Endothelial cell of umbilical vein (primary cell): ENCODE data around the gene TTBK1. TPM values are rescaled to one million over a fixed set of nuclear protein-coding genes. Genes with fewer than 3 reads are reported as not detected.

Experiments
- BruUV-seq: library from RNA; stranded (reverse); fragments of 400-500 nt; replicated peaks from 2 replicates; lab custom pipeline; 2021; lab: Mats Ljungman, UMichigan
- CTCF ChIA-PET: fragments of 300-600, 350-600 bp; sonication (Branson Sonifier 250); formaldehyde crosslinking; loops from one replicate; lab custom pipeline; 2021; ENCODE audit warnings: antibody characterized with exemption, inconsistent platforms; lab: Charles Lee
- POLR2A ChIA-PET: fragments of 300-600, 350-600 bp; sonication (Branson Sonifier 250); formaldehyde crosslinking; loops from one replicate; lab custom pipeline; 2021; ENCODE audit warnings: antibody characterized with exemption, inconsistent platforms; lab: Charles Lee
- DNase-seq: peaks from one replicate; pipeline ENCODE4 v3.0.0-alpha.2; 2011; ENCODE audit warnings: low read depth, low spot score
- FAIRE-seq: peaks from 2 replicates; lab custom pipeline; 2011; peaks lifted over from hg19 to GRCh38; lab: Jason Lieb, UNC
- H2AFZ ChIP-seq: 2 replicates; pipeline ENCODE4 v1.6.0; 2012; ENCODE audit warnings: low read depth, low read length, control low read depth, inconsistent platforms
- H3K27ac ChIP-seq: 2 replicates; pipeline ENCODE4 v1.5.1; 2011; ENCODE audit warnings: low read depth, mild to moderate bottlenecking, control low read depth, low read length, moderate library complexity; ENCODE audit not compliant: insufficient read depth
- H3K27me3 ChIP-seq, 2 experiments: 2 replicates each; pipeline versions ENCODE4 v1.6.0 to v1.6.1; 2011; ENCODE audit warnings: low read length in 2 of 2, mixed read lengths in 1 of 2; ENCODE audit not compliant: control insufficient read depth in 2 of 2, insufficient read depth in 2 of 2
- H3K36me3 ChIP-seq, 2 experiments: 2 replicates in 1 of 2; 3 replicates in 1 of 2; pipeline ENCODE4 v1.5.1; 2011; ENCODE audit warnings: low read length in 2 of 2, mild to moderate bottlenecking in 1 of 2, moderate library complexity in 1 of 2; ENCODE audit not compliant: control insufficient read depth in 2 of 2, insufficient read depth in 2 of 2; ENCODE audit errors: extremely low read depth in 1 of 2
- H3K4me1 ChIP-seq: 3 replicates; pipeline ENCODE4 v1.5.1; 2011; ENCODE audit warnings: mild to moderate bottlenecking, low read length; ENCODE audit not compliant: control insufficient read depth, insufficient read depth; ENCODE audit errors: extremely low read depth
- H3K4me2 ChIP-seq: 2 replicates; pipeline ENCODE4 v1.6.1; 2011; ENCODE audit warnings: low read length, control low read depth, mixed read lengths; ENCODE audit not compliant: insufficient read depth
- H3K4me3 ChIP-seq, 3 experiments: fragments of 200-600 bp in 1 of 3; sonication (generic), shearing (Covaris generic) in 1 of 3; replicated peaks in 1 of 3; 2 replicates each; pipeline ENCODE4 v1.5.1; 2011 to 2016; ENCODE audit warnings: control low read depth in 3 of 3, low read length in 3 of 3, mild to moderate bottlenecking in 2 of 3, inconsistent platforms in 1 of 3, low read depth in 1 of 3, moderate library complexity in 1 of 3; ENCODE audit not compliant: insufficient read depth in 1 of 3
- H3K79me2 ChIP-seq: 2 replicates; pipeline ENCODE4 v1.6.0; 2012; ENCODE audit warnings: low read length, inconsistent platforms; ENCODE audit not compliant: control insufficient read depth, insufficient read depth
- H3K9ac ChIP-seq: replicated peaks from 2 replicates; pipeline ENCODE3; 2011; ENCODE audit warnings: low read length, control low read depth; ENCODE audit not compliant: insufficient read depth; ENCODE audit errors: extremely low read depth
- H3K9me1 ChIP-seq: replicated peaks from 3 replicates; pipeline ENCODE4 v1.6.0; 2011; ENCODE audit warnings: mild to moderate bottlenecking, low read length; ENCODE audit not compliant: control insufficient read depth, insufficient read depth; ENCODE audit errors: extremely low read depth
- H3K9me3 ChIP-seq: replicated peaks from 2 replicates; pipeline ENCODE4 v1.5.1; 2012; ENCODE audit warnings: low read length, inconsistent platforms; ENCODE audit not compliant: control insufficient read depth, insufficient read depth
- H4K20me1 ChIP-seq: replicated peaks from 2 replicates; pipeline ENCODE3; 2011; ENCODE audit warnings: mild to moderate bottlenecking, low read length; ENCODE audit not compliant: control insufficient read depth, insufficient read depth; ENCODE audit errors: extremely low read depth
- FOS ChIP-seq: IDR thresholded peaks from 2 replicates; pipeline ENCODE4 v1.6.1; 2011; ENCODE audit warnings: mild to moderate bottlenecking, low read length, moderate library complexity, borderline replicate concordance; ENCODE audit not compliant: insufficient read depth
- GATA2 ChIP-seq: IDR thresholded peaks from 2 replicates; pipeline ENCODE4 v1.7.0; 2011; ENCODE audit warnings: low read depth, mild to moderate bottlenecking, moderate library complexity, mixed read lengths, low read length; ENCODE audit not compliant: insufficient read length, insufficient read depth
- MYC ChIP-seq: IDR thresholded peaks from one replicate; pipeline ENCODE4 v1.6.1; 2011; ENCODE audit warnings: mild to moderate bottlenecking, low read depth, low read length
- dilution Hi-C: fragments of 300-500 bp; cut with MboI; formaldehyde crosslinking; loops from one replicate; pipeline ENCODE4 v1.15.0; 2019; ENCODE audit warnings: low sequenced_read_pairs; ENCODE audit not compliant: extremely low pct_ligation_motif_present
- intact Hi-C: fragments of 100-400 bp; cut with micrococcal nuclease; formaldehyde crosslinking; loops from one replicate; pipeline ENCODE4 v1.10.0; 2022
- polyA plus RNA-seq, 4 experiments: library from polyadenylated mRNA; depleted of rRNA in 3 of 4; stranded (reverse) in 3 of 4; unstranded in 1 of 4; fragments of >200 nt; gene quantifications; 2 replicates each; pipeline versions ENCODE4 v1.2.1 to v1.2.3, GENCODE V29; 2011 to 2012; ENCODE audit warnings: missing spikeins in 1 of 4
- total RNA-seq: library from RNA; stranded (reverse); gene quantifications from 2 replicates; pipeline ENCODE4 v1.2.3, GENCODE V29; 2021
- TF ChIP-seq, protein P1 (sequence below), 2 donors: IDR thresholded peaks; 1 replicate in 1 of 2; 2 replicates in 1 of 2; pipeline ENCODE4 v1.5.1; 2011; ENCODE audit warnings: low read length in 2 of 2, mild to moderate bottlenecking in 2 of 2, moderate library complexity in 2 of 2, control low read depth in 1 of 2, inconsistent platforms in 1 of 2, low read depth in 1 of 2; ENCODE audit not compliant: insufficient read depth in 1 of 2; ENCODE audit errors: extremely low read depth in 1 of 2

The TTBK1 gene
- total and polyA plus RNA-seq, 2 donors (not counting 3 experiments of a cell fraction or from before 2014, with no cell fraction given): 0.06 TPM; not detected in 1

DNA sequence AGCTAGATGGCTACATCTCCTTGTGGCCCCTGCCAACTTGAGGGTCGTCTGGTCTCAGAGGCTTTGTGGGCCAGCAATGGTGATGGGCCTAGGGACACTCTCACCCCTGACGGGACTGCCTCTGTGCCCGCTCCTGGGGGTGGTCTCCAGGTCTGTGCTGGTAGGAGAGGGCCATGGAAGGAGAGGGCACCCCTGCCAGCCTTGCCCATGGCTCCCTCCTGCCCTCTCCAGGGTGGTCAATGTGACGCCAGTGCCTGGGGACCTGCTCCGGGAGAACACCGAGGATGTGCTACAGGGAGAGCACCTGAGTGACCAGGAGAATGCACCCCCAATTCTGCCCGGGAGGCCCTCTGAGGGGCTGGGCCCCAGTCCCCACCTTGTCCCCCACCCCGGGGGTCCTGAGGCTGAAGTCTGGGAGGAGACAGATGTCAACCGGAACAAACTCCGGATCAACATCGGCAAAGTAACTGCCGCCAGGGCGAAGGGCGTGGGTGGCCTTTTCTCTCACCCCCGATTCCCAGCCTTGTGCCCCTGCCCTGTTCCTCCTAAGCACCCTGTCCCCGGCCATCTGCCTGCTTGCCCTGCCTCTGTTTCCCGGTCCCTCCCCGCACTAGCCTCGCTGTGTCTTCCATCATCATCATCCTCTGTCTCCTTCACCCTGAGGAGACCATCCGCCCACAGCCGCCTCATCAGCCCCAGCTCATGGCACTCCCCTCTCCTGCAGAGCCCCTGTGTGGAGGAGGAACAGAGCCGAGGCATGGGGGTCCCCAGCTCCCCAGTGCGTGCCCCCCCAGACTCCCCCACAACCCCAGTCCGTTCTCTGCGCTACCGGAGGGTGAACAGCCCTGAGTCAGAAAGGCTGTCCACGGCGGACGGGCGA lies 15.8 kb downstream of the TTBK1 start:
- no peak for TF ChIP-seq GATA2
- TF ChIP-seq, protein P1, sequence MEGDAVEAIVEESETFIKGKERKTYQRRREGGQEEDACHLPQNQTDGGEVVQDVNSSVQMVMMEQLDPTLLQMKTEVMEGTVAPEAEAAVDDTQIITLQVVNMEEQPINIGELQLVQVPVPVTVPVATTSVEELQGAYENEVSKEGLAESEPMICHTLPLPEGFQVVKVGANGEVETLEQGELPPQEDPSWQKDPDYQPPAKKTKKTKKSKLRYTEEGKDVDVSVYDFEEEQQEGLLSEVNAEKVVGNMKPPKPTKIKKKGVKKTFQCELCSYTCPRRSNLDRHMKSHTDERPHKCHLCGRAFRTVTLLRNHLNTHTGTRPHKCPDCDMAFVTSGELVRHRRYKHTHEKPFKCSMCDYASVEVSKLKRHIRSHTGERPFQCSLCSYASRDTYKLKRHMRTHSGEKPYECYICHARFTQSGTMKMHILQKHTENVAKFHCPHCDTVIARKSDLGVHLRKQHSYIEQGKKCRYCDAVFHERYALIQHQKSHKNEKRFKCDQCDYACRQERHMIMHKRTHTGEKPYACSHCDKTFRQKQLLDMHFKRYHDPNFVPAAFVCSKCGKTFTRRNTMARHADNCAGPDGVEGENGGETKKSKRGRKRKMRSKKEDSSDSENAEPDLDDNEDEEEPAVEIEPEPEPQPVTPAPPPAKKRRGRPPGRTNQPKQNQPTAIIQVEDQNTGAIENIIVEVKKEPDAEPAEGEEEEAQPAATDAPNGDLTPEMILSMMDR (IDR thresholded peaks at IDR 0.05; ENCODE audit: extremely low read depth in 1 of 2, insufficient read depth in 1 of 2, low read depth in 1 of 2, low read length in 2 of 2): no peak
- TF ChIP-seq FOS: no peak
- TF ChIP-seq MYC: no peak
- H3K9me1 ChIP-seq: no peaks in the 10 kb centered on the region
- H3K4me2 ChIP-seq: no peak overlapping the region
- ChIA-PET CTCF (interaction anchor here (2.0 kb wide), 1 partner anchor 248 kb away, joined by 8 read pairs; no protein-coding TSS in a partner anchor), POLR2A (no interaction called here)
- no peak overlapping the region for H2AFZ ChIP-seq
- no peaks in the 10 kb centered on the region for H3K9me3 ChIP-seq
- DNase-seq: no peak
- H3K27ac ChIP-seq: no peak overlapping the region
- no peaks in the 10 kb centered on the region for H4K20me1 ChIP-seq
- intact Hi-C loops (no loop called here), dilution Hi-C loops (no loop called here)
- no peak for FAIRE-seq
- H3K4me1 ChIP-seq: no peaks in the 10 kb centered on the region
- H3K4me3 ChIP-seq: no peak overlapping the region
- no peak overlapping the region for H3K9ac ChIP-seq
- H3K36me3 ChIP-seq: no peaks in the 10 kb centered on the region
- no TSS peak for BruUV-seq
- H3K79me2 ChIP-seq: no peaks in the 10 kb centered on the region
- no peaks in the 10 kb centered on the region for H3K27me3 ChIP-seq
